Esophagus muscularis mucosa (tissue), 3 donors: ENCODE results near the gene DDR2.

Experiments
- CTCF ChIP-seq, 3 experiments: fragments of 200-600 bp in 2 of 3; fragments of 450-650 bp in 1 of 3; sonication (generic) in 2 of 3; IDR thresholded peaks; one replicate each; pipeline ENCODE4 v1.5.1; 2017 to 2019; ENCODE audit warnings: antibody characterized with exemption in 3 of 3, mild to moderate bottlenecking in 2 of 3, moderate library complexity in 1 of 3
- POLR2A ChIP-seq: fragments of 450-650 bp; IDR thresholded peaks from one replicate; pipeline ENCODE4 v1.6.1; 2017; ENCODE audit warnings: antibody characterized with exemption, moderate library complexity, mild to moderate bottlenecking, low read depth
- POLR2AphosphoS5 ChIP-seq, 2 donors: sonication (generic); formaldehyde crosslinking; IDR thresholded peaks; one replicate each; pipeline ENCODE4 v1.6.1; 2017; ENCODE audit warnings: antibody characterized with exemption in 2 of 2

- no peak for TF ChIP-seq CTCF (IDR thresholded peaks at IDR 0.05)
- TF ChIP-seq POLR2AphosphoS5 (IDR thresholded peaks at IDR 0.05): no peak
- TF ChIP-seq POLR2A: no peak
Measured at GRCh38 chr1:162682013-162682419, 49.8 kb downstream of the DDR2 start.
